CD4-positive, alpha-beta T cell treated with Interleukin-15 for 1 hour (primary cell): ENCODE results near the gene GABPB2.

Experiments
- DNase-seq: peaks from one replicate; pipeline ENCODE4 v3.0.0-alpha.2; 2020

Gene GABPB2

DNA sequence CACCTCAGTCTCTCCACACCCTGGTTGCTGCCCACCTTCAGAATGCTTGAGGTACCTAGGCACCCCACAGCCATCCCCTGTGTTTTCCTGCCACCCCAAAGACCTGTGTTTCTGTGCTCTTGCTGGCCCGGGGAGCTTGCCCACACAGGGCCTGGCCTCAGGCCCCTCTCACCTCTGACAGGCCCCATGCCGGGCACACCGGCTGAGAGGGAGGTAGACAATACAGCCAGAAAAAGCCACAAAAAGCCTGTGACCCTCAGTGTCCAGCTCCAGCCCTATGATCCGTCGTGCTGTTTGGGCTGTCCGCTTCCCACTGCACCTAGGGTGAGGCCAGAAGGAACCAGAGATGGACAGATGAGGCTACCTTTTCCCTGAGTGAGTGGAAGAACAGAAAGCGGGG, 64.4 kb downstream of the GABPB2 start:
- no peak for DNase-seq

DNA sequence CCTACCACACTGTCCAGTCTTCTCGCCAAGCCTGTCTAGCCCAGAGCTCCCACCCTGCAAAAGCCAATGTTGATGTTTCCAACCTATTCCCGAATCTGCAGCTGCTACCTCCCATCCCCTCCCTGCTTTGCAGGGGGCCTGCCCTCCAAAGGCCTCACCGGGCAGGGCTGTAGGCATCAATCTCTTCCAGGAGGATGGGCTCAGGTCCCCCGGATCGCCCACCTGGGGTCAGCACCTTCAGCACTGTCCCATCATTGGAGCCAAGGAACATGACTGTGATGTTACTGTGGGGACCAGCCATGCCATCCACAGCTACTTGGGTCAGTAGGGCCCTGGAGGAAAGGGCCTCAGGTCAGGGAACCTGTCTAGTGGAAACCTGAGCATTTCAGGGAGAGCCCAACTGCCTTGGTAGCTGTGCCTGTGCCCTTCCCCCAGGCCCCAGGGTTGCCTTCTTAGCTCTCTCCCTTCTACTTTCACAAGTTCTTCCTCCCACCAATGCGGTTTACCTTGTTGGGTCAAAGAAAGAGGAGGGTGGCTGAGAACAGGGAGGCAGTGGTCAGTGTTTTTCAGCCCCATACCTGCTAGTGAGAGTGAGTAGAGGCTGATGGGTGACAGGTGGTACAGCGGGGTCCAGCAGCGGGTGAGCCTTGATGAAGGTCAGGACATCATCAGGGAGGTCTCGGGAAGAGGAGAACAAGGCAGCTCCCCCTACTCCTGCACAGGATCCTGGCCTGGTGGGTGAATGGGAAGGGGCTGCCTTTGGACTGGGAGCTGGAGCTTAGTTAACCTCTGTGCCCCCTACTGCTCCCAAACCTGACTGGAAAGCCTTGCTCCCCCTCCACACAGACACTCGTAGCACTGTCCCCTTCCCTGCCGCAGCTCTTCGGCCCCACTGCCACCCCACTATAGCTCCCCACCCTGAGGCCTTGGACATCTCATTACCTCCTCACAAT, 65.1 kb downstream of the GABPB2 start:
- no peak for DNase-seq

DNA sequence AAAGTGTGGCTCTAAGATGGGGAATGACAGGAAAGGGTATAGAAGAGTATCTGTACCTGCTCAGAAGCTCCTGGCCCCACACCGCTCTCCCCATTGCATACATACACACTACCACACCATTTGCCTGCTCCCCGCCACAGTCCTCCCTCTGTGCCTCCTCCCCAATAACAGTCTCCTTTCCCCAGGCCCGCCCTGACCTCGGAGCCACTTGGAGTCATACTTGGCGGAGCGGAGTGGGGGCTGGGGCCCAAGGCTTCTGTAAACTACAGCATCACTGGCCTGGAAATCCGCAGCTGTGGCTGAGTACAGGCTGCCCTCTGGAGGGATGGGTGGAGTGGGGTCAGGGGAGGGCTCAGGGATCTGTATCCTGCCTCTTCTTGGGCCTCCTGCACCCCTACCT, 67.2 kb downstream of the GABPB2 start:
- DNase-seq, result no peak

DNA sequence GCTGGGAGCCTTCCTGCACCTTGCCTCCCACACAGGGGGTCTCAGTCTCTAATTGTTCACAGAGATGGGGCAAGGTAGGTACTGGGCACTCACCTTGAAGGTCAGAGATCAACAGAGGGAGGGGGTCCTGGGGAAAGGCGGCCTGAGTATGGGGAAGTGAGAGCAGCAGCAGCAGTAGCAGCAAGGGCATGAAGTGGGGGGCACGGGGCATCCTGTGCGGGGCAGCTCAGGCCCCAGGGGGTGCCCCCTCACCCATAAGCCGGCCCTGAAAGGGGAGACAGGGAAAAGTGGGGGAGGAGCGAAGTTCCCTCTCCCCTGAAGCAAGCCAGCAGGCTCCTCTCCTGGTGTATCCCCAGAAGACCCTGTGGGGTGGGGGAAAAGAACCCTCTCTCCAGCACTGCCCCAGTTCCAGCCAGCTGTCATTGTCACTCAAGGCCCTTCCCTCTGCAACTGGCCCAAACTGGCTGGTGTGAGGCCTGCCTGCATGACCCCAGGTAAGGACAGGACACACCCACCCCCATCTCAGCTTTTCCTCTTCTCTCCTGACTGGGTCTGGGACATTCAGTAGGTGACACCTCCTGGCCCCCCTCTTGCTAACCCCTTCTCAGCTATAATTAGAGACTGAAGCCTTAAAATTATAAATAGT, 72.0 kb downstream of the GABPB2 start:
- DNase-seq, result no peak

DNA sequence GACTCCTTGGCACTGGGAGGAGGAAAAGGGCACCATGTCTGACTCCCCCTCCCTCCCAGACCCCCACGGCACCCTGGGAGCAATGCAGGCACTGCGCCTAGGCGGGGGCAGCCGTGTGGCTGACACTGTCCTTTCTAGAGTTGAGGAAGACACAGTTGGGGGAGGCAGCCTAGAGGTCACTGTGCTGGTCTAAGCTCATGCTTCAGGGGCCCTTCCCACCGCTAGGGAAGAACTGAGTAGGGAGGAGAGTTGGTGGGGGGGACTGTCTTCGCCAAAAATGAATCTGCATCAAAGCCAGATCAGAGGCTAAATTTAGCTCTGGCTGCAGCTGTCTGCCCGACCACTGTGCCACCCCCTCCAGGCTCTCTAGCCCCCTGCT, 72.5 kb downstream of the GABPB2 start:
- DNase-seq, result no peak

DNA sequence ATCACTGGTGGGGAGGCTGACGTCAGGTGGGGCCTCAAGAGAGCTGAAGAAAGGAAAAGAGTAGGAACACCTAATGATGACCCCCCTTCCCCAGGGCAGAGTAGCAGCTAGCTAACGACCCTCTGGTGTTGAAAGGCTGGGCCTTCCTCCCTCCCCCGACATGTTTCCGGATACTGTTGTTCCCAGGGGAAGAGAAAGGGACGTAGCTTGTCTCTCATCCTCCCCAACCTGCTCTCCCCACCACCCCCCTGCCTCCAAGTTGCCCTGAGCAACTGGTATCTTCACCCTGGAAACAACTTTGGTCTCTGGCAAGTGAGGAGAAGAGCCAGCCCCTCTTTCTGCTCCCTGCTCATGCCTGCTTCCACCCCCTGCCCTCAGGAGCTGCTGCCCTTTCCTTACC, 73.4 kb downstream of the GABPB2 start:
- DNase-seq, result no peak

DNA sequence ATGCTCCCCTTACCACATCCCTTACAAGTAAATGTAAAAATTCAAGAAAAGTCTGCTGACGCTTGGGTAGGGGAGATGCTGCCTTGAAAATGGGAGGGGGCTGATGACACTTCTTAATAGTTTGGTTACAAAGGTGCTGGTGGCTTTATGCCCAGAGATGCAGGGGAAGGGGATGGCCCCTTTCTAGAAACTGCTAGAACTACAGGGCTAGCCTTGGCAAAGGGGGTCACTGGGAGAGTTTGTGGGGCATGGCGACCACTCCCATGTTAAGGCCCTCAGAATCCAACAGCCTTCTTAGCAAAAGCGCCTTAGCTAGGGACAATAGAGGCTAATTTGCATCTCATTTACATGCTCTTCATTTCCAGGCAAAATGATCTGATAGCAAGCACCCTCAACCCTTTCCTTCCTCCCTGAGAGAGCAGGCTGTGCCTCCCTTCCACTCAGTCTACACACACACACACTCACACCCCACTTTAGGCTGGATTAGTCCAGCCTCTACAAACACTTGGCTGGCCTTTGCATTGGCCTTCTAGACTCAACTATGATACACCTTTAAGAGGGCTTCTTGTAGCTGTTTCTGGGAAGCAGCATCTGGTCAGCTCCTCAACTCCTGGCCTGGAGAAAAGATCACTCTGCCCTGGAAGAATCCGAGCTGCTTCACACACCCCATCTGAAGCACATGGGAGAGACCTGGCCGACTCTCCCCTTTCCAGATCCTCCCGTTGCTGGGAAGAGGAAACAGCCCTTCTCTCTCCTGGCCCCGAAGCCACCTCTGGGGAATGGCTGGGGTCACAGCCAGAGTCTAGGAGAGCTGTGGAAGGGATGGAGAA, 74.1 kb downstream of the GABPB2 start:
- DNase-seq, result no peak

DNA sequence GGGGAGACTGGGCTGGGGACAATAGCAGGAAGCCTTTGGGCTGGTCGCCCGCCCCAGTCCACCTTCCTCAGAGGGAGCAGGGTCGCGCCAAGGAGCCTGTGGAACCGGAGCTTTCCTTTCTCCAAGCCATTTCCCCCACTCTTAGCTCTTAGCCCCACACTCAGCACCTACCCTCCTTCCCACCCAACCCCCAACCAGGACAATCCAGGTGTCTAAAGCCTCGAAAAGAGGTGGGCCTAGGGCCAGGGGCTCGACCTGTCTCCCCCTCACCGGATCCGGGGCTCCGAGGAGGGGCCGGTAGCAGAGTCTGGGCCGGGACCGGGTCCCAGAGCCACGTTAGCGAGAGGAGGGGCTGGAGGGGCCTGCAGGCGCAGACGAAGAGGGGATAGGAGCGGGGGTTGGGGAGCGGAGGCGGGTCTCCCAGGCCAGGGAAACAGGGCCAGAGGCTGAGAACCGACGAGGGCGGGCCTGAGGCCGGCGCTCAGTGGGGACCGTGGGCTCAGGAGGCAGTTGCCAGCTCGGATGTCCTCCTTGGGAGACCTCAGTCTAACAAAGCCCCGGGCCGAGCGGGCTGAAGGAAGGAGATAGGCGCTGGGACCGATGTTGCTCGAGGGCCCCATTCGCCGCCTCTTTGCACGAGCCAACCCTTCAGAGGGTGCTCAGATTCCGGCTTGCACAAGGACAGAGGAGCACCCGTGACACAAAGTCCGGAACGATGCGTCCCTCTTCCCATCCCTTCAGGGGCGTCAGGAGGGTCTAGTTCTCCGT, 74.9 kb downstream of the GABPB2 start:
- no peak for DNase-seq

DNA sequence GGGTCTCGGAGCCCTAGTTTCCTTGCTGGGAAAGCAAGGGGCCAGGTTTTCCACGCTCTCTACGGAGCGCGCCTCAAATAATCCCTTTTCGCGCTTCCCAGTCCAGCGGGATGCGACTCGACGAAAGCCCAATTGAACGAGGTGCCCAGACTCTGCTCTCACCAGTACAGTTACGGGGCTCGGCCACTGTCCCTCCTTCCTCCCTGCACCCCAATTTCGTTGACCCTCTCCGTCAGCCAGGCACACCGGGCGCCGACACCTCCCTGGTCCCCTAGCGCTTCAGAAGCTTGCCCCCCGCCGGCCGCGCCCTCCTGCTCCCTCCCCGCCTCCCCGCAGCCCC, 75.5 kb downstream of the GABPB2 start:
- no peak for DNase-seq

DNA sequence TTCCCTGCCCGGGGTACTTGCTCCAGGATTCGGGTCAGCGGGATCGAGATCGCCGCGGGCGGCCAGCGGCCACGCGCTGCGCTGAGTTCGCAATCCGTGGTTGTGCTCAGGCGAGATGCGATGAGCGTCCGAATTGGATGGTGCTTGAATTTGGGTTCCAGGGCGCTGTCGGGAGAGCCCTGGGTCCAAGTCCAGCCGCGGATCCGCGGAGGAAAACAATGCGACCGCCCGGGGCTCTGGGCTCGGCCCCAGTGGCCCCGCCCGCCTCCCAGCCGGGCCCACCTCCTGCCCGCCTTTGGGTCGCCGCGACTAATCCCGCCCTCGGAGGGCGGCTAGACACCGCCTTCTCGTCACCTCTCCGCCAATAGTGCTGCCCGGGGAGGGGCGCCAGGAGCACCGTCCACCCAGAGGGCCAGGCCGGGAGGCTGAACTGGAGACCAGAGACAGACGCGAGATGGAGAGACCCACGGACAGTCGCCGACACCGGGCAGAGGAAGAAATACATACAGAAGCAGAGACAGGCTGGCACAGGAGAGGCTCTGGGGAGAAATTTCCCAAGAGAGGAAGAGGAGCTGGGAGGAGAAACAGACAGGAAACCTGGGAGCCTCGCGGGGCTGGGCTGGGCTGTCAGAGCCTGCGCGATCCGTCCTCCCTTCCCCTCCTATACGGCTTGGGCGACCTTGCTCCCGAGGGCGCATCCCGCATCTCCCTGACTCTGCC, 76.0 kb downstream of the GABPB2 start, which contains the start of gene SEMA6C:
Gene SEMA6C (minus strand): TSS at position 220 of the 720 bp plus-strand sequence. CDS start 4,010 bp downstream, outside the sequence.
- peak; percentile 86 for DNase-seq

DNA sequence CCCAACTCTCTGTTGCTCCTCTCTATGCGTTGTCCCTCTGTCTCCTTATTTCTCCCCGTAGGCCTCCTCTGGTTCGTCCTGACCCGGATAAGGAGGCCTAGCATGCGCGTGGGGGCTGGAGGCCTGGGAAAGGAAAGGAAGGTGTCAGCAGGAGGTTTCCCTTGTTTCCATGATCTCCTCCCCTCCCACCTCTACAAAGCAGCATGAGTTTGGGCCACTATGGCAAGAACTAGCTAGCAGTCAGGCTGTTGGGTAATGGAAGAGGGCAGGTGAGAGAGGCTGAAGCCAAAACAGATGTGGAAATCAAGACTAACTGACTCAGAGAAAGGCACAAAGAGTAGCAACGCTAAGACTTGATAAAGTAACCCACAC, 76.6 kb downstream of the GABPB2 start:
- DNase-seq, result no peak

DNA sequence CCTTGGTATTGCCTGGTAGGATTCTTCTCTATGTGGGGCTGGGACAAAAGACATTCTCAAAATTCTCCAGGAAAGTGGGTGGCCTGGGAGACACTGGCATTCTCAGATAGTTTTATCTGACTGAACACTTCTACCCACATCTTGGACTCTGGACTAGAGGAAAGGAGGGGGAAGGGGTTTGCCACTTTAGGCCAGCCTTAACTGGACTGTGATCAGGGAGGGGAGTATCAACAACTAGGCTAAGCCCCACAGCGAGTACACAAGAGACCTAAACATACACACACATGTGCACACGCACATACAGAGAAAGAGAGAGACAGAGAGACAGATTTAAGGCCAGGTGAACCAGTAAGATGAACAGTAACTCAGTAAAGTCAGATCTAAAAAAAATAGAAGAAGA, 77.1 kb downstream of the GABPB2 start:
- no peak for DNase-seq

DNA sequence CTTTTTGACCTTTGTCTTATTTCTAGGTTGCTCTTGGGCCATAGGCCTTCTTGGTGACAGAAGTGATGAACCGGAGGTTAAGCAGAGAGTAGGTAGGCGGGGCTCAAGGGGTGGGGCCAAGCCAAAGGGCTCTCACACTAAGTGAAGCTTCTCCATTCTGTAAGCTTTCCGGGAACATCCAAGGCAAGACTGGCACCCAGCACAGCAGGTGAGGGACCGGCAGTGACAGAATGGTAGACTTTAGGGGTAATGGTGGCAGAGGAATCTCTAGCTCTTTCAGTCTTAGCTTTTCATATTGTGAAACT, 85.9 kb downstream of the GABPB2 start, which contains the start of gene TNFAIP8L2:
Gene TNFAIP8L2 (plus strand): TSS at position 135 of the 305 bp plus-strand sequence. CDS start 2,049 bp downstream, outside the sequence.
- peak; percentile 66 for DNase-seq

DNA sequence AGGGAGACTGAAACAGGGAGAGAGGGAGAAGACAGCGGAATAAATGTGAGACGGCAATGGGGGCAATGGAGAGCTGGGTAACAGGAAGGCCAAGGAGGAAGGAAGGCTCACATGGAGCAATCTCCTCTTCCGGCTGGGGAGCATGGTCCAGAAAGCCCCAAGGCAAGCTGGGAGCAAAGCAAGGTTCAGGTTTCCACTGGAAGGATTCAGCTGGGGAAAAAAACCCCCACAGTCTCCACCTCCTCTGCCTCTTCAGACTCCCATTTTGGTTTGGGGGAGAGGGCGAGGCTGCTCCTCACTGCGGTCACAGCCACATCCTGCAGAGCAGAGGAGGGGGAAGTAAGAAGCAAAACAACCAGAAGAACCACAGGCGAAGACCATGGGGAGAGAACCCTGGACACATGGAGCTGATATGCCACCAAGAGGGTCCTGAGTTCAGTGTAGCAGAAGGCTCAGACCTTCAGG, 86.5 kb downstream of the GABPB2 start:
- DNase-seq, result peak; percentile 56

DNA sequence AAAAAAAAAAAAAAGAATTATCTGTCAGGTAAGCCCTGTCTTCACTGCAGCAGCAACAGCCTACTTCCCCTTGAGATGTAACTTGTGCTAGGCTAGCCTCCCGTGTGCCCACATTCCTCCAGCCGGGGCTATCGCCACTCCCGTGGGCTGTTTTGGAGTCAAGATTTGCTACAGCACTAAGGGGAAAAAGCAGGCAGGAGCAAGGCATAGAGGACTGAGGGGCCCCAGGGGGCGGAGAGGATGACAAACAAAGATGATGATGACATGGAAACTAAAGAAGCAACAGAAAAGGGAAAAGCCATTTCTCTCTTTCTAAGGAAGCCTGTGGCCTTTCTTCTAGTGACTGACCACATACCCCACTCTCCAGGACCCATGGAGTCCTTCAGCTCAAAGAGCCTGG, 87.8 kb downstream of the GABPB2 start:
- no peak for DNase-seq

DNA sequence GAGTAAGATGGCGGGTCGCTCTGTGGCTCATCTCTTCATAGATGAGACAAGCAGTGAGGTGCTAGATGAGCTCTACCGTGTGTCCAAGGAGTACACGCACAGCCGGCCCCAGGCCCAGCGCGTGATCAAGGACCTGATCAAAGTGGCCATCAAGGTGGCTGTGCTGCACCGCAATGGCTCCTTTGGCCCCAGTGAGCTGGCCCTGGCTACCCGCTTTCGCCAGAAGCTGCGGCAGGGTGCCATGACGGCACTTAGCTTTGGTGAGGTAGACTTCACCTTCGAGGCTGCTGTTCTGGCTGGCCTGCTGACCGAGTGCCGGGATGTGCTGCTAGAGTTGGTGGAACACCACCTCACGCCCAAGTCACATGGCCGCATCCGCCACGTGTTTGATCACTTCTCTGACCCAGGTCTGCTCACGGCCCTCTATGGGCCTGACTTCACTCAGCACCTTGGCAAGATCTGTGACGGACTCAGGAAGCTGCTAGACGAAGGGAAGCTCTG, 88.2 kb downstream of the GABPB2 start:
- no peak for DNase-seq

DNA sequence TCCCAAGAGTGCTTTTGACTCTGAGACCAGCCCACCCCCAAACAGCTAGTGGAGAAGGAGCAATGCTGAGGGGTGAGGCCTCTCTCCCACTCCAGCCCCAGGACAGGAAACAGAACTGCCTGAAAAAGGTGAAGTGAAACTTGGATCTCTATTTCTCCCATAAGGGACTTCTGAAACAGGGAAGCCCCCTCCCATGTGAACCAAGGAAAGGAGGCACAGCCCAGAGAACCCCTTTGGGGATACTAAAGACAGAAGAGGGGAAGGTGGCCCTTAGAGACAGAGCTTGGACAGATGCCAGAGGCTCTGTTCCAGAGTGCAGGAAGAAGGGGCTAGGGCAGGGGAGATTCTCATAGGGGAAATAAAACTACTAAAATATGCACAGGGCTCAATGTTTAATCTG, 88.8 kb downstream of the GABPB2 start:
- DNase-seq, result no peak

DNA sequence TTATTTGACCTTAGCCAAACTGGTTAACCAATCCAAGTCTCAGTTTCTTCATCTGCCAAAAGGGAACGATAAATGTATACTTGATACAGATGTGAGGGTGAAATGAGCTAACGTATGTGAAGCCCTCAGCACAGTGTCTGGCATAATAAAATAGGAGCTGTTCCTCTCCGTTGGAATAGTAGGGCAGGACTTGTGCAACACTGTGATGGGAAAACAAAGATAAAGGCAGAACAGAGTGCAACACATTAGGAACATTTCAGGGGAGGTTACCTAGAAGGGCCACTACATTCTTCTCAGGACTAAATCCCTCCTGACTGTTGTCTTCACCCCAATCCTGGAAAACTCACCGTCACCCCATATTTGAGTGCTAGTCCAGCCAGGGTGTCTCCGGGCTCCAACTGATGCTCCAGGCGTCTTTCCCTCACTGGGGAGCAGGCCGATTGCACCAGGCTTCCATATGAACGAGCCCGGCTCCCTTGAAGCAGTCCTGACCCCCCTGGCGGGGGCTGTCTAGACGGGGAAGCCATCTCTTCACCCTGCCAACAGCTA, 94.2 kb downstream of the GABPB2 start:
- no peak for DNase-seq

DNA sequence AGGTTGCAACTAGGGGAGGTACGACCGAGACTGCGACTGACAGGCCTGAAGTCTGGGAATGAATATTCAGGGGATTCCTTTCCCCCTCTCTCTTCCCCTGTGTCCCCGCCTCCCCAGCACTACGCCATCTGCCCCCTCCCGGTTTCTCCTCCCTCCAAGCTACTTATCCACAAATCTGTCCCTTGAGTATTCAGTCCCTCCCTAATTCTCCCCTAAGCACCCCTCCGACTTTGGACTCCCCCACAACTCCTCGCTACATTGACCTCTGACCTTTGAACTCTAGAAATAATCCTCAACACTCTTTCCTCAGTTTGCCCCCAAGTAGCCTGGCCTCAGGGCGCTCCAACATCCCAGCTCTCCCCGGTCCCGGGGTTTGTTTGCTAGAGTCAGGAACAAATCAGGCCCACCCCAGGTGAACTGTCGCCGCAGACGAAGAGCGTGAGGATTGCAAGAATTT, 94.7 kb downstream of the GABPB2 start:
- DNase-seq, result no peak

DNA sequence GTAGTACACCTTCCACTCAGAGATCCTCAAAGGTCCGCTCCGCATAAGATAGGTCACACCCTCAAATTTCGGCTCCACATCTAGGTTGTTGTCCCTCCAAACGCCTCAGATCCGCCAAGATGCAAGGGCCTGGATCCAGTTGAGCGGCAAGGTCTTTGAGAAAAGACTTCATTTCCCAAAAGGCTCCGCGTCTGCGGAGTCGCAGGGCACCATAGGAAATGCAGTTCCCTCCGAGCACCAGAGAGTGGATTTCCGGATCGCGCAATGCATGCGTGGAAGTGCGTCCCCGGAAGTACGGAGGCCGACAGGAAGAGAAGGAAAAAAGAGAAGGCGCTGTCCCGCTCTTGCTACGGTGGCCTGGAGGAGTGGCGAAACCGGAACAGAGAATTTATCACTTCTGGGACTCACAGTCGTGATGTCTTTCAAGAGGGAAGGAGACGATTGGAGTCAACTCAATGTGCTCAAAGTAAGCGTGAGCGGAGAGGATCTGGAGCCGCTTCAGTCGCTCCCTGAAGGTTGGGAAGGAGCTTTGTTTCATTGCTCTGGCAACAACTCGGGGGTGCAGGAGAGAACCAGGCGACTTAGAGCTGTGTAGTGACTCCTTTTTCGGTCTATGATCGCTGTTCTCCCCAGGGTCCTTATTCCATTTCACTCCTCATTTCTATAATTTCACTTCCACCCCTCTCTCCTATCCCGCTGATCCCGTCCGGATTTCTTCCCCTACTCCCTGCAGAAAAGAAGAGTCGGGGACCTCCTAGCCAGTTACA, 95.4 kb downstream of the GABPB2 start, which contains the start of the genes LYSMD1 and SCNM1:
Gene LYSMD1 (minus strand): TSS at position 165 of the 767 bp plus-strand sequence. CDS start 644 bp downstream, outside the sequence.
Gene SCNM1 (plus strand): TSS at position 407 of the 767 bp plus-strand sequence. CDS start 9 bp downstream, at position 416.
- DNase-seq, result peak; percentile 97
